DOHH2 (cell line): ENCODE results near the gene F8A1.
"Not testable (repeated sequence)": the region's sequence is repeated elsewhere in the genome, so short reads cannot be mapped to it uniquely, and the experiment has no call there.

ENCODE experiments used
- EZH2phosphoT487 ChIP-seq: fragments of 200-600 bp; sonication (generic); IDR thresholded peaks from 2 replicates; pipeline ENCODE4 v1.6.1; 2017; ENCODE audit warnings: borderline replicate concordance, mild to moderate bottlenecking, antibody characterized with exemption, low read length, moderate library complexity, mixed read lengths
- TF ChIP-seq, protein P1 (sequence below): fragments of 200-600 bp; sonication (generic); IDR thresholded peaks from one replicate; pipeline ENCODE4 v1.5.1; 2014; ENCODE audit warnings: antibody characterized with exemption, mild to moderate bottlenecking, low read depth, low read length; ENCODE audit not compliant: poor library complexity, severe bottlenecking

DNA sequence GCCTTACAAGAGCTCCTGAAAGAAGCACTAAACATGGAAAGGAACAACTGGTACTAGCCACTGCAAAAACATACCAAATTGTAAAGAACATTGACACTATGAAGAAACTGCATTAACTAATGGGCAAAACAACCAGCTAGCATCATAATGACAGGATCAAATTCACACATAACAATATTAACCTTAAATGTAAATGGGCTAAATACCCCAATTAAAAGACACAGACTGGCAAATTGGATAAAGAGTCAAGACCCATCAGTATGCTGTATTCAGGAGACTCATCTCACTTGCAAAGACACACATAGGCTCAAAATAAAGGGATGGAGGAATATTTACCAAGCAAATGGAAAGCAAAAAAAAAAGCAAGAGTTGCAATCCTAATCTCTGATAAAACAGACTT is 17.6 kb upstream of the F8A1 start:
- TF ChIP-seq, protein P1, sequence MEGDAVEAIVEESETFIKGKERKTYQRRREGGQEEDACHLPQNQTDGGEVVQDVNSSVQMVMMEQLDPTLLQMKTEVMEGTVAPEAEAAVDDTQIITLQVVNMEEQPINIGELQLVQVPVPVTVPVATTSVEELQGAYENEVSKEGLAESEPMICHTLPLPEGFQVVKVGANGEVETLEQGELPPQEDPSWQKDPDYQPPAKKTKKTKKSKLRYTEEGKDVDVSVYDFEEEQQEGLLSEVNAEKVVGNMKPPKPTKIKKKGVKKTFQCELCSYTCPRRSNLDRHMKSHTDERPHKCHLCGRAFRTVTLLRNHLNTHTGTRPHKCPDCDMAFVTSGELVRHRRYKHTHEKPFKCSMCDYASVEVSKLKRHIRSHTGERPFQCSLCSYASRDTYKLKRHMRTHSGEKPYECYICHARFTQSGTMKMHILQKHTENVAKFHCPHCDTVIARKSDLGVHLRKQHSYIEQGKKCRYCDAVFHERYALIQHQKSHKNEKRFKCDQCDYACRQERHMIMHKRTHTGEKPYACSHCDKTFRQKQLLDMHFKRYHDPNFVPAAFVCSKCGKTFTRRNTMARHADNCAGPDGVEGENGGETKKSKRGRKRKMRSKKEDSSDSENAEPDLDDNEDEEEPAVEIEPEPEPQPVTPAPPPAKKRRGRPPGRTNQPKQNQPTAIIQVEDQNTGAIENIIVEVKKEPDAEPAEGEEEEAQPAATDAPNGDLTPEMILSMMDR: not testable (repeated sequence)
- not testable (repeated sequence) for TF ChIP-seq EZH2phosphoT487
